Measurements from ENCODE around the gene KRTAP2-2.
"Not testable (repeated sequence)": the region's sequence is repeated elsewhere in the genome, so short reads cannot be mapped to it uniquely, and the experiment has no call there.

GRCh38 chr17:41084100-41084856 lies 29.2 kb upstream of the KRTAP2-2 start, which contains the start of gene KRTAP4-7:
- not testable (repeated sequence) for TF ChIP-seq CTCF (IDR thresholded peaks at IDR 0.05; ENCODE audit: low read length); EZH2 (IDR thresholded peaks at IDR 0.05; ENCODE audit: borderline replicate concordance, low read length)
